OCI-LY7 (cell line): Measurements from ENCODE around the gene STK38L.

Experiments
- EZH2phosphoT487 ChIP-seq: fragments of 200-600 bp; sonication (generic); IDR thresholded peaks from 2 replicates; pipeline ENCODE4 v1.6.1; 2018; ENCODE audit warnings: low read depth, borderline replicate concordance, mild to moderate bottlenecking, mixed run types, antibody characterized with exemption, low read length, moderate library complexity, mixed read lengths
- TF ChIP-seq, protein P1 (sequence below): fragments of 200-600 bp; sonication (generic); conservative IDR thresholded peaks from 2 replicates; pipeline ENCODE4 v1.5.1; 2014; ENCODE audit warnings: mild to moderate bottlenecking, antibody characterized with exemption, low read length, moderate library complexity, mixed read lengths

DNA sequence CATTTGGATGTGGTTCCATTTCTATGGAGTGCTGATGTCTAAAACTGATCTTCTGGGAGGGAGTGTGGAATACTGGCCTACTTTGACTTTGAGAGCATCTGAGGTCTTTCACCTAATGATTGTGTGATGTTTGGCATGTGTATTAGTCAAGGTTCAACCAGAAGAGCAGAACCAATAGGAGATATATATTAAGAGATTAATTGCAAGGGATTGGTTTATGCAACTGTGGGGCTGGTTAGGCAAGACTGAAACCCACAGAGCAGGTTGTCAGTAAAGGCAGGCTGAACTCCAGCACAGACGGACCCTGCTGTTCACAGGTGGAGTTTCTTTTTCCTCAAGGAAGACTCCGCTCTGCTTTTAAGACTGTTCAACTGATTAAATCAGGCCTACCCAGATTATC, 100.2 kb downstream of the STK38L start:
- TF ChIP-seq, protein P1, sequence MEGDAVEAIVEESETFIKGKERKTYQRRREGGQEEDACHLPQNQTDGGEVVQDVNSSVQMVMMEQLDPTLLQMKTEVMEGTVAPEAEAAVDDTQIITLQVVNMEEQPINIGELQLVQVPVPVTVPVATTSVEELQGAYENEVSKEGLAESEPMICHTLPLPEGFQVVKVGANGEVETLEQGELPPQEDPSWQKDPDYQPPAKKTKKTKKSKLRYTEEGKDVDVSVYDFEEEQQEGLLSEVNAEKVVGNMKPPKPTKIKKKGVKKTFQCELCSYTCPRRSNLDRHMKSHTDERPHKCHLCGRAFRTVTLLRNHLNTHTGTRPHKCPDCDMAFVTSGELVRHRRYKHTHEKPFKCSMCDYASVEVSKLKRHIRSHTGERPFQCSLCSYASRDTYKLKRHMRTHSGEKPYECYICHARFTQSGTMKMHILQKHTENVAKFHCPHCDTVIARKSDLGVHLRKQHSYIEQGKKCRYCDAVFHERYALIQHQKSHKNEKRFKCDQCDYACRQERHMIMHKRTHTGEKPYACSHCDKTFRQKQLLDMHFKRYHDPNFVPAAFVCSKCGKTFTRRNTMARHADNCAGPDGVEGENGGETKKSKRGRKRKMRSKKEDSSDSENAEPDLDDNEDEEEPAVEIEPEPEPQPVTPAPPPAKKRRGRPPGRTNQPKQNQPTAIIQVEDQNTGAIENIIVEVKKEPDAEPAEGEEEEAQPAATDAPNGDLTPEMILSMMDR, result no peak
- no peak for TF ChIP-seq EZH2phosphoT487
